HG03342 (cell line): ENCODE data around the gene AP3D1.
A peak's percentile ranks its signal among the peaks of the same experiment; 100 is the strongest.

ENCODE experiments used
- ATAC-seq: cut with Tn5 transposase; IDR thresholded peaks from one replicate; pipeline ENCODE4 v1.9.1; 2021; ENCODE audit warnings: mild to moderate bottlenecking, moderate library complexity; ENCODE audit not compliant: unreplicated experiment

The AP3D1 gene

DNA sequence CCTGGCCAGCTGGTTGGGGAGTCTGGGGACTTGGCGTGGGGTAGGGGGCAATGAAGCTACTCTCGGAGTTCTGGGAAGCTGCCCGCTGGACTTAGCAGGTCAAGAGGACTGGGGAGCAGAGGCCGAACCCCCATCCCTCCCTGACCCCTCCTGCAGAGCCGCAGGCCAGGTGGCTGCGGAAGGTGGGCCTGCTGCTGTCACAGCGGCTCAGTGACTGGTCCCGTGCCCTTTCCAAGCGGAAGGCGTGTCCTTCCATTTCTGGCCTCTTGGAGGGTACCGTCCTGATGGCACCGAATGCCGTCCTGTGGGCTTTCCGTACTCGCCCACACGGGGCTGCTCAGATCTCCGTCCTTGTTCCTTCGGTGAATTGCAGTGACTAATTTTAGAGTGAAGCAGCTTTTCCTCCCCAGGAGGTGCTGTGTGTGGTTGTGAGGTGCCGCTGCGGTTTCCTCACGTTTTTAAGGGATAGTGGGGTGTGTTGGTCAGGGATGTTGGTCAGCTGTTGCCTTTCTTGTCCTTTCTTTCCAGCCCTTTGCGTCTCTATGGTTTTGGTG lies 33.1 kb upstream of the AP3D1 start:
- ATAC-seq, result no peak

GRCh38 chr19:2181633-2181997 lies 30.2 kb upstream of the AP3D1 start:
- no peak for ATAC-seq

DNA sequence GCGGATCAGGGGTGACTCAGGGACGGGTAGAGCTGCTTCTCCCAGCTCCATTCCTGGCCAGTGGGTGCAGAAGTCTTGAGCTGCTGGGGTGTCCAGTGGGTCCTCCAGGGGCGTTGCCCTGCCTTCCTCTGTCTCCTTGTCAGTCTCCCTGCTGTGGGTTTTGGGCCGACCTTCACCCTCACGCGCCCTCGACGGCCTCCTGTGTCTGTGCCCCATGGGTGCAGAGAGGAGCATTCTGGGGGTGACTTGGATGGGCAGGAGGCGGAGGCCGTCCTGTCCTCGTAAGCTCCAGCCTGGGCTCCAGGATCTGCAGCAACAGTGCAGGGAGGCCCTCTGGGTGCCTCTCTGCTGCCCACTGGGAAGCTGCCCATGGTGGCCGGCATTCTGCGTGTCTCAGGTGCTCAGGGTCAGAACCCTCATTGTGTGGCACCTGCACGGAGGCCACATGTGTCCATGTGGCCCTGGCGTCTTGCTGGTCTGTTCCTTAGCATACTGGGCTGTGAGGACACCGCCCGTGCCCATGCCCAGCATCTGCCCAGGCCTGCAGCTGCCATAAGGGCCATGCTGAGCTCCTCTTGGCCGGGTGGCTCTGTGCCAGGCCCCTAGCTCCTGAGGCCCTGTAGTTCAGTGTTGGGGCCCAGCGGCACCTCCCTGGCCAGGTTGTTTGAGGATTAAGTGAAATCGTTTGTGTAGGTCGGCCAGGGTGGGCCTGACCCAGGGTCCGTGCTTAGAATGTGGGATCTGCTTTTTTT lies 29.7 kb upstream of the AP3D1 start:
- ATAC-seq, result no peak

GRCh38 chr19:2180114-2180513 lies 28.7 kb upstream of the AP3D1 start:
- no peak for ATAC-seq

- ATAC-seq, result no peak
Observed at GRCh38 chr19:2179095-2179494, 27.7 kb upstream of the AP3D1 start.

GRCh38 chr19:2176337-2176994 lies 25.1 kb upstream of the AP3D1 start:
- ATAC-seq, result no peak

DNA sequence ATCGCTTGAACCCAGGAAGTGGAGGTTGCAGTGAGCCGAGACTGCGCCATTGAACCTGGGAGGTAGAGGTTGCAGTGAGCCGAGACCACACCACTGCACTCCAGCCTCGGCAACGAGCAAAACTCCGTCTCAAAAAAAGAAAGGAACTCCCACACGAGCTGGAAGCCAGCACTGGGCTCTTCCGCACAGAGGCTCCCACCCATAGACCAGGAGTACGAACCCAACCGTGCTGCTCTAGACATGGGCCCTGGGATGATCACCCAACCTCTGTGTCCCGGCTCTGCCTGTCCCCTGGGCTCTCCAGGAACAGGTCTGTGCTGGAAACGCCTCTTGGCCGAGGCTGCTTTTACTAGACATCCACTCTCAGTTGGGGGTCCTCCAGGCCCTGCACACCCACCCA lies 24.4 kb upstream of the AP3D1 start:
- no peak for ATAC-seq

- ATAC-seq, result no peak
Observed at GRCh38 chr19:2173767-2174577, 22.6 kb upstream of the AP3D1 start.

- no peak for ATAC-seq
Observed at GRCh38 chr19:2173388-2173766, 22.0 kb upstream of the AP3D1 start.

GRCh38 chr19:2171349-2172145 lies 20.2 kb upstream of the AP3D1 start:
- peak; percentile 43 for ATAC-seq

GRCh38 chr19:2170987-2171348 lies 19.6 kb upstream of the AP3D1 start:
- no peak for ATAC-seq

- no peak for ATAC-seq
Observed at GRCh38 chr19:2170219-2170618, 18.9 kb upstream of the AP3D1 start.

GRCh38 chr19:2168619-2169424 lies 17.5 kb upstream of the AP3D1 start:
- peak; percentile 36 for ATAC-seq

GRCh38 chr19:2167896-2168618 lies 16.7 kb upstream of the AP3D1 start:
- ATAC-seq, result no peak

GRCh38 chr19:2166741-2167738 lies 15.7 kb upstream of the AP3D1 start:
- no peak for ATAC-seq

DNA sequence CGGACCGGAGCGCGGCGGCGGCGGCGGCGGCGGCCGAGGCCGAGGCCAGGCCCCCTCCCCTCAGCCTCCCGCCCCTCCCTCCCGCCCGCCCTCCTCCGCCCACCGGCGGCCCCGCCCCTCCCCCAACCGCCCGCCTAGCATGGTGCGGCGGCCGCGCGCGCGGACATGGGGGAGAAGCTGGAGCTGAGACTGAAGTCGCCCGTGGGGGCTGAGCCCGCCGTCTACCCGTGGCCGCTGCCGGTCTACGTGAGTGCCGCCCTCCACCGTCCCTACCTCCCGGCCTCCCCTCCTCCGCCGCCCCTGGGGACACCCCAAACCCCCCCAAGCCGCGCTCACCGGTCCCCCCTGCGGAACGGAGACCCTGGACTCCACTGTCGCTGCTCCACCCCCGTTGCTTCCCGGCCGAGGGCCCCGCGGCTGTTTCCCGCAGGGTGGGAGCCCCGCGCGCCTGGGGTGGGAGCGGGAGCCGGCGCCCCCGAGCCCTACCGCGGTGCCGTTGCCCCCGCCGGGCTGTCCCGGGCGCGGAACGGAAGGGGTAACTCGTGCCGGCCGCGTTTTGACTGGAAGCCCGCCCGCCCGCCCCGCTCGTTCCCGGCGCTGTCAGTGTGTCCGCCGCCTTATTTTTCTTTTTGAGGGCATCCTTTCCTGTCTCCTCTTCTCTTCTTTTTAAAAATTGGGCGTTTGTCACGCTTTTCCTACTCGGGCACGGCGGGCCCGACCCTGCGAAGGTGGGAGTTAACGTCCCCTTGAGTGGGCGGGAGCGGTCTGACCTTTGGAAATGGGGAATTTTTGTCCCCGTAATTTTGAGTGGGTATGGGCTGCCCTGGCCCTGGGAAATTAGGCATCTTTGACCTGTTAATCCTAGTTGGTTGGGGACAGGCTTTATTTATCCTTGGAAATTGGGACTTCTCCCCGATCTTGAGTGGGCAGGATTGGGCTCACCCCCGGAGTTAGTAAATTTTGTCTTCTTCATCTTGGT lies 12.9 kb upstream of the AP3D1 start:
- peak; percentile 22 for ATAC-seq

- no peak for ATAC-seq
Observed at GRCh38 chr19:2160379-2160778, 9.0 kb upstream of the AP3D1 start.
